ENCODE measurements around the gene TBX10. TPM values are rescaled to one million over a fixed set of nuclear protein-coding genes. Genes with fewer than 3 reads are reported as not detected.

The TBX10 gene
- total RNA-seq, 1 experiment from 2014 or later, result not detected

DNA sequence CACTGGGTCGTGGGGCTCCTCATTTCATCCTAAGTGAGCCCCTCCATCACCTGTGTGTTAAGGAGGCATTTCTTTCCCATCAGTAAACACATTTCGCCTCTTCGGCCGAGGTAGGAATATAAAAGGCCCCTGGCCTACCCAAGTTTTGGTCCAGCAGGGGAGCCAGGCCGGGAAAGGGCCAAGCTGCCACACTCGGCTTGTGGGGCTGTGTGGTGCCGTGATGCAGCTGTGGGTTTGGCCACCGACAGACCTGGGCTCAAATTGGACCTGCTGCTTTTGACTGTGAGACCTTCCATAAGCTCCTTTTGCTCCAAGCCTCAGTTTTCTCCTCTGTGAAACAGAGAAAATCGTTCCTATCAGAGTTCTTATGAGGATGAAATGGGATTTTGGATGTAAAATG lies 32.1 kb downstream of the TBX10 start:
- Histone ChIP-seq H3K36me3 (ENCODE audit: control insufficient read depth in 1 of 2, insufficient read depth in 2 of 2, low read length in 2 of 2) (peaks cover 19 to 21% of the 10 kb centered on the region in 2 experiments; a peak in 3 of 4 replicates), H3K4me3 (replicated peaks in 1 of 2; ENCODE audit: low read depth in 1 of 2, low read length in 2 of 2) (peak overlapping the region; percentile 99 to 100), H3K27ac (ENCODE audit: low read depth, low read length) (peak overlapping the region; percentile 77), H2AFZ (ENCODE audit: low read depth, low read length, poor library complexity, severe bottlenecking) (no peak overlapping the region), H3K79me2 (ENCODE audit: insufficient read depth, low read length) (peaks cover 27% of the 10 kb centered on the region), H3K4me1 (ENCODE audit: control insufficient read depth in 1 of 2, insufficient read depth in 2 of 2, low read length in 2 of 2) (peaks cover 6 to 20% of the 10 kb centered on the region in 2 experiments), H3K9me2 (ENCODE audit: insufficient read depth) (no peaks in the 10 kb centered on the region), H3K4me2 (ENCODE audit: low read length) (peak overlapping the region; percentile 92), H3K9me3 (ENCODE audit: control insufficient read depth in 1 of 2, insufficient read depth in 1 of 2, low read depth in 1 of 2, low read length in 2 of 2) (no peaks in the 10 kb centered on the region), H4K20me1 (ENCODE audit: insufficient read depth) (no peaks in the 10 kb centered on the region), H3K27me3 (ENCODE audit: insufficient read depth, low read length) (no peaks in the 10 kb centered on the region), H3K9ac (ENCODE audit: low read length) (peak overlapping the region; percentile 99)
- ATAC-seq (no peak), DNase-seq (ENCODE audit: low read depth, low spot score) (no peak)
- RAD21 ChIA-PET (ENCODE audit: low non-redundant PET in 1 of 2, low total read pairs in 2 of 2, uncharacterized antibody in 2 of 2, unreplicated experiment in 2 of 2), result no interaction called here
- intact Hi-C loops (cut with micrococcal nuclease), result no loop called here
- no TSS peak for BruUV-seq (replicated peaks)
- TF ChIP-seq, protein P1, sequence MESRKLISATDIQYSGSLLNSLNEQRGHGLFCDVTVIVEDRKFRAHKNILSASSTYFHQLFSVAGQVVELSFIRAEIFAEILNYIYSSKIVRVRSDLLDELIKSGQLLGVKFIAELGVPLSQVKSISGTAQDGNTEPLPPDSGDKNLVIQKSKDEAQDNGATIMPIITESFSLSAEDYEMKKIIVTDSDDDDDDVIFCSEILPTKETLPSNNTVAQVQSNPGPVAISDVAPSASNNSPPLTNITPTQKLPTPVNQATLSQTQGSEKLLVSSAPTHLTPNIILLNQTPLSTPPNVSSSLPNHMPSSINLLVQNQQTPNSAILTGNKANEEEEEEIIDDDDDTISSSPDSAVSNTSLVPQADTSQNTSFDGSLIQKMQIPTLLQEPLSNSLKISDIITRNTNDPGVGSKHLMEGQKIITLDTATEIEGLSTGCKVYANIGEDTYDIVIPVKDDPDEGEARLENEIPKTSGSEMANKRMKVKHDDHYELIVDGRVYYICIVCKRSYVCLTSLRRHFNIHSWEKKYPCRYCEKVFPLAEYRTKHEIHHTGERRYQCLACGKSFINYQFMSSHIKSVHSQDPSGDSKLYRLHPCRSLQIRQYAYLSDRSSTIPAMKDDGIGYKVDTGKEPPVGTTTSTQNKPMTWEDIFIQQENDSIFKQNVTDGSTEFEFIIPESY (IDR thresholded peaks at IDR 0.05; ENCODE audit: extremely low read depth, insufficient replicate concordance, low read length), result no peak
- TF ChIP-seq POLR2A (IDR thresholded peaks at IDR 0.05; ENCODE audit: borderline replicate concordance, extremely low read depth, insufficient read depth, insufficient read length) (no peak), RAD21 (IDR thresholded peaks at IDR 0.05; ENCODE audit: low read depth) (no peak), SP1 (IDR thresholded peaks at IDR 0.05; ENCODE audit: low read depth) (no peak), YY1 (IDR thresholded peaks at IDR 0.05; ENCODE audit: extremely low read depth, insufficient replicate concordance, low read depth, low read length) (no peak), ZNF274 (IDR thresholded peaks at IDR 0.05; ENCODE audit: low read depth, low read length) (no peak), ELF1 (IDR thresholded peaks at IDR 0.05; ENCODE audit: borderline replicate concordance, low read depth) (no peak), CBX3 (IDR thresholded peaks at IDR 0.05; ENCODE audit: low read depth) (no peak), EZH2phosphoT487 (IDR thresholded peaks at IDR 0.05; ENCODE audit: borderline replicate concordance) (no peak), EZH2 (IDR thresholded peaks at IDR 0.05) (no peak), FOSL1 (IDR thresholded peaks at IDR 0.05; ENCODE audit: low read depth) (no peak)
- TF ChIP-seq, protein P2, sequence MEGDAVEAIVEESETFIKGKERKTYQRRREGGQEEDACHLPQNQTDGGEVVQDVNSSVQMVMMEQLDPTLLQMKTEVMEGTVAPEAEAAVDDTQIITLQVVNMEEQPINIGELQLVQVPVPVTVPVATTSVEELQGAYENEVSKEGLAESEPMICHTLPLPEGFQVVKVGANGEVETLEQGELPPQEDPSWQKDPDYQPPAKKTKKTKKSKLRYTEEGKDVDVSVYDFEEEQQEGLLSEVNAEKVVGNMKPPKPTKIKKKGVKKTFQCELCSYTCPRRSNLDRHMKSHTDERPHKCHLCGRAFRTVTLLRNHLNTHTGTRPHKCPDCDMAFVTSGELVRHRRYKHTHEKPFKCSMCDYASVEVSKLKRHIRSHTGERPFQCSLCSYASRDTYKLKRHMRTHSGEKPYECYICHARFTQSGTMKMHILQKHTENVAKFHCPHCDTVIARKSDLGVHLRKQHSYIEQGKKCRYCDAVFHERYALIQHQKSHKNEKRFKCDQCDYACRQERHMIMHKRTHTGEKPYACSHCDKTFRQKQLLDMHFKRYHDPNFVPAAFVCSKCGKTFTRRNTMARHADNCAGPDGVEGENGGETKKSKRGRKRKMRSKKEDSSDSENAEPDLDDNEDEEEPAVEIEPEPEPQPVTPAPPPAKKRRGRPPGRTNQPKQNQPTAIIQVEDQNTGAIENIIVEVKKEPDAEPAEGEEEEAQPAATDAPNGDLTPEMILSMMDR (IDR thresholded peaks at IDR 0.05 in 2 of 3, conservative IDR thresholded peaks at IDR 0.05 in 1 of 3; ENCODE audit: borderline replicate concordance in 1 of 3, insufficient read depth in 1 of 3, low read depth in 2 of 3, low read length in 2 of 3), result no peak
- CTCF ChIA-PET, result no interaction called here
- POLR2A ChIA-PET, result interaction anchor here (1.1 kb wide), 1 partner anchor 24 kb away, joined by 3 read pairs; the partner anchor contains the start of gene GSTP1

All from HCT116 (cell line).